IMR-90 (cell line): ENCODE measurements around the gene AGMO. TPM values are rescaled to one million over a fixed set of nuclear protein-coding genes. Genes with fewer than 3 reads are reported as not detected.

Experiments
- ATAC-seq: fragments of 200-7000 bp; cut with Tn5 transposase; 2 replicates; pipeline ENCODE4 v1.9.1; 2020; ENCODE audit warnings: low read depth, mild to moderate bottlenecking, moderate library complexity
- BruUV-seq: library from RNA; stranded (reverse); fragments of 400-500 nt; replicated peaks from 2 replicates; lab custom pipeline; 2021; lab: Mats Ljungman, UMichigan
- CTCF ChIA-PET: fragments of 300-600 bp; formaldehyde crosslinking; extraction: SDS; loops from one replicate; lab custom pipeline; 2021; ENCODE audit warnings: antibody characterized with exemption; lab: Yijun Ruan, JAX
- POLR2A ChIA-PET: fragments of 300-600 bp; sonication (Branson Sonifier 250); formaldehyde crosslinking; loops from one replicate; lab custom pipeline; 2022; ENCODE audit warnings: antibody characterized with exemption; ENCODE audit not compliant: unreplicated experiment; lab: Charles Lee
- DNase-seq: peaks from one replicate; pipeline ENCODE4 v3.0.0; 2013
- H2AFZ ChIP-seq: replicated peaks from 2 replicates; pipeline ENCODE3; 2013; ENCODE audit warnings: low read length, mild to moderate bottlenecking; ENCODE audit not compliant: poor library complexity
- H2AK5ac ChIP-seq: 2 replicates; pipeline ENCODE4 v1.6.1; 2013; ENCODE audit warnings: low read depth, low read length, inconsistent platforms
- H2AK9ac ChIP-seq: replicated peaks from 2 replicates; pipeline ENCODE3; 2013; ENCODE audit warnings: mild to moderate bottlenecking, low read depth, low read length, moderate library complexity; ENCODE audit not compliant: poor library complexity
- H2BK120ac ChIP-seq: 2 replicates; pipeline ENCODE4 v1.6.1; 2013; ENCODE audit warnings: low read depth, low read length, inconsistent platforms
- H2BK15ac ChIP-seq: 3 replicates; pipeline ENCODE4 v1.6.1; 2013; ENCODE audit warnings: low read depth, low read length, inconsistent platforms
- H2BK20ac ChIP-seq: 2 replicates; pipeline ENCODE4 v1.6.1; 2013; ENCODE audit warnings: low read depth, mild to moderate bottlenecking, inconsistent platforms, low read length, moderate library complexity
- H2BK5ac ChIP-seq: 2 replicates; pipeline ENCODE4 v1.6.1; 2013; ENCODE audit warnings: mild to moderate bottlenecking, low read depth, low read length, inconsistent platforms; ENCODE audit not compliant: poor library complexity, severe bottlenecking
- H3K14ac ChIP-seq: replicated peaks from 2 replicates; pipeline ENCODE4 v1.6.1; 2013; ENCODE audit warnings: low read depth, low read length, inconsistent platforms
- H3K18ac ChIP-seq: 2 replicates; pipeline ENCODE4 v1.6.1; 2013; ENCODE audit warnings: low read depth, low read length, control low read depth
- H3K23ac ChIP-seq: 2 replicates; pipeline ENCODE4 v1.6.1; 2013; ENCODE audit warnings: low read depth, low read length, inconsistent platforms
- H3K27ac ChIP-seq: 2 replicates; pipeline ENCODE4 v1.5.1; 2013; ENCODE audit warnings: mild to moderate bottlenecking, control low read depth, low read length; ENCODE audit not compliant: insufficient read depth
- H3K27me3 ChIP-seq: 2 replicates; pipeline ENCODE4 v1.6.1; 2013; ENCODE audit warnings: low read length; ENCODE audit not compliant: control insufficient read depth, insufficient read depth
- H3K36me3 ChIP-seq: 2 replicates; pipeline ENCODE4 v1.6.1; 2013; ENCODE audit warnings: low read length, mixed read lengths; ENCODE audit not compliant: control insufficient read depth, insufficient read depth
- H3K4ac ChIP-seq: 2 replicates; pipeline ENCODE4 v1.6.1; 2013; ENCODE audit warnings: low read depth, low read length, inconsistent platforms
- H3K4me1 ChIP-seq: 2 replicates; pipeline ENCODE4 v1.6.1; 2013; ENCODE audit warnings: low read length, mixed read lengths; ENCODE audit not compliant: control insufficient read depth, insufficient read depth
- H3K4me2 ChIP-seq: 2 replicates; pipeline ENCODE4 v1.6.1; 2013; ENCODE audit warnings: low read depth, mild to moderate bottlenecking, control low read depth, low read length, moderate library complexity
- H3K4me3 ChIP-seq: 2 replicates; pipeline ENCODE4 v1.5.1; 2013; ENCODE audit warnings: low read depth, mild to moderate bottlenecking, control low read depth, low read length, moderate library complexity; ENCODE audit not compliant: insufficient read depth
- H3K56ac ChIP-seq: 2 replicates; pipeline ENCODE4 v1.6.1; 2013; ENCODE audit warnings: low read length, inconsistent platforms; ENCODE audit not compliant: insufficient read depth; ENCODE audit errors: extremely low read depth
- H3K79me1 ChIP-seq, 2 experiments: 2 replicates each; pipeline ENCODE4 v1.6.1; 2013; ENCODE audit warnings: low read length in 2 of 2, inconsistent platforms in 1 of 2, low read depth in 1 of 2
- H3K9ac ChIP-seq: 2 replicates; pipeline ENCODE4 v1.6.1; 2013; ENCODE audit warnings: low read depth, low read length, control low read depth
- H3K9me1 ChIP-seq: 2 replicates; pipeline ENCODE4 v1.6.1; 2013; ENCODE audit warnings: low read length, inconsistent platforms; ENCODE audit not compliant: insufficient read depth
- H3K9me3 ChIP-seq: 2 replicates; pipeline ENCODE4 v1.6.1; 2013; ENCODE audit warnings: low read length; ENCODE audit not compliant: control insufficient read depth, insufficient read depth
- H4K20me1 ChIP-seq: 2 replicates; pipeline ENCODE4 v1.6.1; 2013; ENCODE audit warnings: low read length, inconsistent platforms; ENCODE audit not compliant: insufficient read depth
- H4K5ac ChIP-seq: 2 replicates; pipeline ENCODE4 v1.6.1; 2013; ENCODE audit warnings: mild to moderate bottlenecking, low read depth, low read length, control low read depth
- H4K8ac ChIP-seq, 2 experiments: 2 replicates each; pipeline ENCODE4 v1.6.1; 2013; ENCODE audit warnings: low read depth in 2 of 2, low read length in 2 of 2, control low read depth in 1 of 2, inconsistent platforms in 1 of 2
- H4K91ac ChIP-seq: 2 replicates; pipeline ENCODE4 v1.6.1; 2013; ENCODE audit warnings: low read depth, low read length, inconsistent platforms; ENCODE audit not compliant: insufficient read depth
- CTCF ChIP-seq: conservative IDR thresholded peaks from 2 replicates; pipeline ENCODE4 v1.5.1; 2012; ENCODE audit warnings: mild to moderate bottlenecking, low read depth, low read length, improper control_type of control experiment
- FOS ChIP-seq: fragments of 150-350 bp; IDR thresholded peaks from 2 replicates; pipeline ENCODE4 v1.6.1; 2016; ENCODE audit warnings: low read depth, low read length
- NFE2L2 ChIP-seq: fragments of 150-350 bp; IDR thresholded peaks from 2 replicates; pipeline ENCODE4 v1.6.1; 2016; ENCODE audit warnings: low read depth, mild to moderate bottlenecking, low read length
- RAD21 ChIP-seq: IDR thresholded peaks from 2 replicates; pipeline ENCODE4 v1.6.1; 2012; ENCODE audit warnings: low read length, improper control_type of control experiment
- dilution Hi-C: fragments of 300-500 bp; cut with HindIII; formaldehyde crosslinking; loops from one replicate; pipeline ENCODE4 v1.14.3; 2018; ENCODE audit warnings: low sequenced_read_pairs; ENCODE audit not compliant: unreplicated experiment
- in situ Hi-C: fragments of 300-500 bp; cut with MboI; formaldehyde crosslinking; loops from 3 replicates; pipeline ENCODE4 v1.14.3; 2019; ENCODE audit warnings: low sequenced_read_pairs, inconsistent platforms, mixed read lengths
- intact Hi-C: fragments of 100-400 bp; cut with micrococcal nuclease; formaldehyde crosslinking; loops from 2 replicates; pipeline ENCODE4 v1.10.0; 2022
- polyA plus RNA-seq, 3 experiments: library from polyadenylated mRNA; depleted of rRNA; stranded (reverse); fragments of >200 nt; gene quantifications; 2 replicates each; pipeline ENCODE4 v1.2.3, GENCODE V29; 2012; ENCODE audit warnings: low replicate concordance in 1 of 3
- total RNA-seq: library from RNA; depleted of rRNA; stranded (reverse); fragments of >200 nt; gene quantifications from 2 replicates; pipeline ENCODE4 v1.2.3, GENCODE V29; 2012
- TF ChIP-seq, protein P1 (sequence below): fragments of 150-350 bp; IDR thresholded peaks from 2 replicates; pipeline ENCODE4 v1.6.1; 2017; ENCODE audit warnings: mild to moderate bottlenecking, antibody characterized with exemption, low read length, low read depth

The AGMO gene
- total and polyA plus RNA-seq, 2 of the 4 experiments (the other 2 are of a cell fraction): not detected

DNA sequence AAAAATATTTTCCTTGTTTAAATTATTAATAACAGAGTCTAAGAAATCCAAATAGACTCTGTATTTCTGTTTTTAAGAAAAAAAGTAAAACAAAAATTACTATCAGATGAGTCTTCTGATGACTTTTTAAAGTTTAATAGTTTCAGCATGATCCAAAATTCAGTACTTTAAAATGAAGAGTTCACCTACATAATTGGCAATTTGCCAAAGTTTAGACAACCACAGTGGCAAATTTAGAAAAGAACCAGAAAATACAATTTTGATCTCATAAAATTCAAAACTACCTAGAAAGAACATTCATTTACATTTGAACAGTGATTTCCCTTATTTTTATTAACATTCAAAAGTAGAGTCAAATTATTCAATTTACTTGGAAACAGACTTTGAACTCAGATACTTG is 56.1 kb downstream of the AGMO start:
- Histone ChIP-seq H3K79me1 (no peaks in the 10 kb centered on the region), H3K56ac (no peak overlapping the region), H3K4me1 (0 out of 2 replicates have a peak, but pooled peaks cover 1% of the 10 kb centered on the region), H2BK20ac (no peak overlapping the region), H2AK5ac (no peak overlapping the region), H4K20me1 (no peaks in the 10 kb centered on the region), H3K4me3 (no peak overlapping the region), H3K36me3 (no peaks in the 10 kb centered on the region), H3K27ac (no peak overlapping the region), H3K9me3 (no peaks in the 10 kb centered on the region), H3K23ac (no peak overlapping the region), H3K27me3 (no peaks in the 10 kb centered on the region), H3K18ac (no peak overlapping the region), H3K4ac (no peak overlapping the region), H4K8ac (no peak overlapping the region), H4K5ac (no peak overlapping the region), H2BK120ac (no peak overlapping the region), H2BK5ac (no peak overlapping the region), H2BK15ac (no peak overlapping the region), H4K91ac (no peak overlapping the region), H2AFZ (no peak overlapping the region), H3K9ac (no peak overlapping the region), H3K9me1 (no peaks in the 10 kb centered on the region; the same call in 1 of the 2 replicates), H3K4me2 (no peak overlapping the region), H2AK9ac (no peak overlapping the region), H3K14ac (no peak overlapping the region)
- ATAC-seq (no peak), DNase-seq (no peak)
- POLR2A ChIA-PET: no interaction called here
- in situ Hi-C loops (no loop called here), dilution Hi-C loops (no loop called here), intact Hi-C loops (loop anchor here (10.0 kb wide), 1 partner anchor 569 kb away; no protein-coding TSS in a partner anchor)
- CTCF ChIA-PET: no interaction called here
- no TSS peak for BruUV-seq
- TF ChIP-seq, protein P1, sequence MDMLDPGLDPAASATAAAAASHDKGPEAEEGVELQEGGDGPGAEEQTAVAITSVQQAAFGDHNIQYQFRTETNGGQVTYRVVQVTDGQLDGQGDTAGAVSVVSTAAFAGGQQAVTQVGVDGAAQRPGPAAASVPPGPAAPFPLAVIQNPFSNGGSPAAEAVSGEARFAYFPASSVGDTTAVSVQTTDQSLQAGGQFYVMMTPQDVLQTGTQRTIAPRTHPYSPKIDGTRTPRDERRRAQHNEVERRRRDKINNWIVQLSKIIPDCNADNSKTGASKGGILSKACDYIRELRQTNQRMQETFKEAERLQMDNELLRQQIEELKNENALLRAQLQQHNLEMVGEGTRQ: no peak
- TF ChIP-seq RAD21 (no peak), FOS (no peak), CTCF (no peak), NFE2L2 (no peak)
